GM19240 (cell line): ENCODE data around the gene TTC24.
"Not testable (repeated sequence)": the region's sequence is repeated elsewhere in the genome, so short reads cannot be mapped to it uniquely, and the experiment has no call there.

Experiments used
- DNase-seq: peaks from one replicate; pipeline ENCODE4 v3.0.0; 2011; ENCODE audit warnings: low spot score; ENCODE audit not compliant: insufficient read length

Gene TTC24

GRCh38 chr1:156579472-156579871, at the start of gene TTC24:
TSS of gene TTC24 (plus strand) at chr1:156579723. CDS start at chr1:156581365, 1,642 bp downstream.
- no peak for DNase-seq

- DNase-seq = no peak
These were observed 49.5 kb upstream of the TTC24 start for GRCh38 chr1:156530006-156530405.

DNA sequence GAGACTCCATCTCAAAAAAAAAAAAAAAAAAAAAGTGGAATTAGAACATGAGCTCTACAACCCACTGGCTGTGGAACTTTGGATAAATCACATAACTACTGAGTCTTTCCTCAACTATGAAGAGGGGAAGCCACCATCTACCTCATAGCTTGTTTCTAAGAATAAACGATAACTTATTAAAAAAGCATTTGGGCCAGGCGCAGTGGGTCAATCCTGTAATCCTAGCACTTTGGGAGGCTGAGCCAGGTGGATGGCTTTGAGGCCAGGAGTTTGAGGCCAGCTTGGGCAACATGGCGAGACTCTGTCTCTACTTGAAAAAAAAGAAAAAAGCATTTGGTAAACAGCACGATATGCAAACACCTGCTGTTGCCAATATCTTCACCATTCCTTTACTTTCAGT, 47.1 kb upstream of the TTC24 start:
- DNase-seq = no peak

GRCh38 chr1:156533568-156534220, 45.8 kb upstream of the TTC24 start:
- no peak for DNase-seq

GRCh38 chr1:156534424-156535060, 45.0 kb upstream of the TTC24 start:
- no peak for DNase-seq

GRCh38 chr1:156537027-156537426, 42.5 kb upstream of the TTC24 start:
- no peak for DNase-seq

GRCh38 chr1:156538711-156539440, 40.6 kb upstream of the TTC24 start:
- no peak for DNase-seq

DNA sequence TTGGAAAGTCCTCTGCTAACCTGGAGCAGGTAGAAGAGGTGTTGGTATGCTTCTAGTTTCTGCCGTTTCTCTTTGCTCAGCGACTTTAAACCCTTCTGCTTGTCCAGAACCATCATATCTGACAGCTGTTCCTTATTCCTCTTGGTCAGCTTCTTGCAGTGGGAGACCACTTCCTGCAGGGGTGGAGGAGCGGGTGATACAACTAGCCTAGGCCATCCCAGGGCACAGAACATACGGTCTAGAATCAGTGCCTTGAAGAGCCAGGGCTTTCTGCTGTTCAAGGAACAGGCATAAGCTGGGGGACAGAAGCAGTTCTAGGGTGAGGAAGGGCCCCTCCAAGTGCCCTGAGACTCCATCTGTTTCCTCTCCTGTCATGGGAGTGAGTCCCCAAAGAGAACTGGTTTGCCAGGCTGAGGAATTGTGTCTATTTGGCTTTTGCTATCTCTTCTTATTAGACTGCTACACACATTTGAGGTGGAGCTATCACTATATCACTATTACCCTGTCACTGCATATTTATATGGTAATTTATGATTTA, 39.6 kb upstream of the TTC24 start:
- DNase-seq = no peak

GRCh38 chr1:156540955-156541354, 38.6 kb upstream of the TTC24 start:
- DNase-seq = no peak

DNA sequence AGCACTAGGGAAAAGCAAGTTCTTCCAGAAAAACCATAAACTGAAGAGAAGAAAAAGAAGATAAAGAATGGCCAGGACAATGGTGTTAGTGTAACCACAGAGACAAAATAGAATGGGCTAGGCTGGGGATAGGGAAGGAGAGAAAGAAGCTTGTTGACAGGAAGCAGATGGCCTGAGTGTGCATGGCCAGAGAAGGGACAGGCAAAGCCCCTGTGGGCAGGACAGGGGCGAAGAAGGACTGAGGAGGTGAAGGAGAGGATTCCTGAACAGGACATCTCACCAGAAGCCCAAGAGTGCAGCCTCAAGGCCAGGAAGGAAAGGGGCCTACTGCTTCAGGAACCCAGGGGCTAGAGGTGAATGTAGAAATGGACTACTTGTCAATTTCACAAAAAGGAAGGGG, 36.5 kb upstream of the TTC24 start:
- DNase-seq = no peak

- DNase-seq = no peak
These were observed 34.9 kb upstream of the TTC24 start for GRCh38 chr1:156544592-156545102.

DNA sequence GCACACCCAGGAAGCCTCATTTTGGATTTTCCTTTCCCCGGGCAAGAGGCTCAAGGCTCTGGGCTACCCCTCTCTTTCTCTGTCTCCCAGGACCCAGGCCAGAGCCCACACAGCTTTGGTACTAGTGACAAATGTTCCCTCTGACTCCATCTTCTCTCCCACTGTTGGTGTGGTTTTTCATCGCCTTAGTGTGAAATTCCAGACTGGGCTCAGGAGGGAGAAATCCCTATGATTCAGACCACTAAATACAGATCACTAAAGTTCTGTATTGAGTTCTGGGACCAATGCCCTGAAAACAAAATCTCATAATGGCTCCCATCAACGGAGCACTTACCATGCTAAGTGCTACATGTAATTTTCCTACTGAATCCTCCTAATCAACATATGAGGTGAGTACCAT, 33.3 kb upstream of the TTC24 start:
- DNase-seq = no peak

- no peak for DNase-seq
These were observed 32.1 kb upstream of the TTC24 start for GRCh38 chr1:156547434-156547833.

DNA sequence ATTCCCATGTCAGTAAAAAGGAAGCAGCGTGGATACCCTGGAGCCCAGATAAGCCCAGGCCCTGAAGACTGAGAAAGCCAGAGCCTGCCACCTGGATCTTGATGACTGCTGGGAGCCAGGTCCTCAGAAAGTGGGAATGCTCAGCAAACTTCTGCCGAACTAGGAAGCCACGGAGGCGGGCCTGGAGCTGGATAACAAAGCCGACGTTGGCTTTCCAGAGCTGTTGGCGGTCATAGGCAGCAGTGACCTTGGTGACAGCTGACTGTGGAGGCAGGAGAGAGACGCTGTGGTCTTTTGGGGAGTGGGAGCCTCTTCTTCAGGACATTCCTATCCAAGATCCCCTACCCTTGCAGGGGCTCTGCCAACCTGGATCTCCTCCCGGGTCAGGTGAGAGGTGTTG, 31.5 kb upstream of the TTC24 start:
- no peak for DNase-seq

- DNase-seq = no peak
These were observed 30.1 kb upstream of the TTC24 start for GRCh38 chr1:156549390-156549789.

- no peak for DNase-seq
These were observed 29.7 kb upstream of the TTC24 start for GRCh38 chr1:156549831-156550230.

- DNase-seq = no peak
These were observed 29.2 kb upstream of the TTC24 start for GRCh38 chr1:156550346-156550745.

DNA sequence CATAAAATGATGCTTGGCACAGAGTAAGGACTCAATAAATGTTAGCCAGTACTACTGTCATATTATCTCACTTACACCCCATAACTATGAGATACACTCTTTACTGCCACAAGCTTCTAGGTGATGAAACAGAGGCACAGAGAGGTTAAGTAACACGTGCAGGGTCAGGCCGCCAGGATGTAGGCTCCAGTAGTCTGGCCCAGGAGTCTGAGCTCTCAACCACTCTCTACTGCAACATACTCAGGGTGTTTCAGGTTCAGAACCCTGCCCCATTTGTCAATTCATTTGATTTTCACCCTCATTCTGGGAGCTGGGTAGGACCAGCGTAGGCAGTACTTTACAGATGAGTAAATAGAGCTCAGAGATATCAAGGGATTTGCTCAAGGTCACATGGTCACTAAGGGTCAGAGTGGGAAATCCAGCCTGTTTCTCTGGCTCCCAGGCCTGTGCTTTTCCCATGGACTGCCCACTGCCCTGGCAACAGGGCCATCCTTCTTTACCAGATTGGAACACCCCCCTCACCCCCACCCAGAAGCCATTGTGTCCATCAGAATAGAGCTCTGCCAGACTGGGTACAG, 28.4 kb upstream of the TTC24 start:
- no peak for DNase-seq

DNA sequence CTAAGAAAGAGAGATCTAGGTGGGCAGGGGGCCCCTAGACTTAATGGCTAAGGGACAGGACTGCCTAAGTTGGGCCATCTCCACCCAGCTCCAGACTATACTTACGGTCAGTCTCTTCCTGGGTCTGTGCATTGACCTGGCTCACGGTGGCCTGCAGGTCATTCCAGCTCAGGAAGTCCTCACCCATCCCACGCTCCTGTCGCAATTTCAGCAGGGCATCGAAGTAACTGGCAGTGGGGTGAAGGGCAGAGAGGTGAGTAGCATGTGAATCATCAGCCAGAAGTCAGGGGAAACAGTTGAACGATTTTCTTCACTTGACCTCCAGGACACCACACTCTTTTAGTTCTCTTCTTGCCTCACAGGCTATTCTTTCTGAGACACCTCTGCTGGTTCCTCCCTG, 27.7 kb upstream of the TTC24 start:
- DNase-seq = no peak

GRCh38 chr1:156552518-156552917, 27.0 kb upstream of the TTC24 start:
- no peak for DNase-seq

- DNase-seq = not testable (repeated sequence)
These were observed 26.6 kb upstream of the TTC24 start for GRCh38 chr1:156552937-156553336.
